Lower lobe of right lung (tissue), 2 donors: ENCODE measurements around the gene ZP1. TPM values are rescaled to one million over a fixed set of nuclear protein-coding genes. Genes with fewer than 3 reads are reported as not detected.
A peak's percentile ranks its signal among the peaks of the same experiment; 100 is the strongest.

Experiments used
- ATAC-seq, 2 donors: fragments of 200-7000 bp; cut with Tn5 transposase; one replicate each; pipeline ENCODE4 v1.9.1; 2020 to 2022; ENCODE audit warnings: mild to moderate bottlenecking in 2 of 2, moderate library complexity in 2 of 2
- DNase-seq: peaks from one replicate; pipeline ENCODE4 v3.0.0-alpha.2; 2020
- H3K27ac ChIP-seq: fragments of 200-600 bp; one replicate; pipeline ENCODE4 v1.8.0; 2022
- H3K27me3 ChIP-seq: fragments of 200-600 bp; one replicate; pipeline ENCODE4 v1.8.0; 2022; ENCODE audit warnings: low read depth
- H3K36me3 ChIP-seq: fragments of 200-600 bp; one replicate; pipeline ENCODE4 v1.8.0; 2022; ENCODE audit warnings: mild to moderate bottlenecking
- H3K4me1 ChIP-seq: fragments of 200-600 bp; one replicate; pipeline ENCODE4 v1.8.0; 2022
- H3K4me3 ChIP-seq: fragments of 200-600 bp; one replicate; pipeline ENCODE4 v1.8.0; 2022; ENCODE audit warnings: mild to moderate bottlenecking
- H3K9me3 ChIP-seq: fragments of 200-600 bp; one replicate; pipeline ENCODE4 v1.8.0; 2022
- intact Hi-C: fragments of 100-400 bp; cut with DNase I; formaldehyde crosslinking; loops from one replicate; pipeline ENCODE4 v1.11.0; 2022
- total RNA-seq: library from RNA; stranded (reverse); fragmentation: NEBNext Ultra II Directional; extraction: Animal tissue kit (Norgen Biotek cat#: 25700); gene quantifications from one replicate; pipeline ENCODE4 v1.2.1, GENCODE V29; 2021
- TF ChIP-seq, protein P1 (sequence below): fragments of 200-600 bp; IDR thresholded peaks from one replicate; pipeline ENCODE4 v1.8.0; 2022; ENCODE audit warnings: antibody characterized with exemption, mild to moderate bottlenecking
- donor health status: DM: no; HTN: yes; CAD: no; lungs with severe emphysema.

The ZP1 gene
- total RNA-seq, 1 donor from 2014 or later, result not detected

DNA sequence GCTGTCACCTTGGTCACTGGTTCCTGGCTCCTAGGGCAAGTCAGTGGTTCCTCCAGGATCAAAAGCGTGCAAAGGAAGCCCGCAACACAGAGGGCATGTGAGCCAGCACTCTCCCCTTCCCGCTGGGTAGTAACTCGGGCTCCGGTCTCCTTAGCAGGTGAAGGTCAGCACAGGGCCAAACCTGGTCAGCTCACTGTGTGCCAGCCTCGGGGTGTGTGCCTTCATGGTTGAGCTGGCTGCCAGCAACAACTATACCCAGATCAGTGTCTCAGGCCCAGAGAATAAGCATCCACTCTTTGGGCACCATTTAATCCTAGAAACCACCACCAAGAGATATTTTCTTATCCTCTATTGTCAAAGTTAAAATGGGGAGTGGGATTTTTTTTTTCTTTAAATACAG is 41.6 kb upstream of the ZP1 start:
- intact Hi-C loops, result no loop called here

DNA sequence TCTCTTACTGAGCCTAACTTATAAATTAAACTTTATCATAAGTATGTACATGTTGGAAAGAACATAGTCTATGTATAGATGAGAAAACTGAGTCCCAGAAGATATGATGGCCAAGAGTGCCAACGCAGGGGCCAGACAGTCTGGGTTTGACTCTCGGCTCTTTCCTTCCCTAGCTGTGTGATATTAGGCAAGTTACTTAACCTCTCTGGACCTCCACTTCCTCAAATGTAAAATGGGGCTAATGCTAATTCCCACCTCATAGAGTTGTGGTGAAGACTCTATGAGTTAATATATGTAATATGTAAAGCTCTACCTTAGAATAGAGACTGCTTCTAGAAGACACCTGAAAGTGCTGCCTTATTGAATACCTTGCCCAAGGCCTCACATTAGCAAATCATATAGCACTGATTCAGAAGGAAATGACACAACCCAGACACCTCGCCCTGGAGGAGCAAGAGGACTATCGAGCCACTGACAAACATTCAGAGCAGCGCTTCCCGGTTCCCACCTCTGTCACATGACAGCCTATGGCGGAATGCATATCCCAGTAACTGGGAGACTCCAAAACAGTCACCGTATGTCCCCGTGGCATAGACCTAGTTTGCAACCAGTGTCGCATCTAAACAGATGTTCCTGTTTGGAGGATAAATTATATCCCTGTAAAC is 36.7 kb upstream of the ZP1 start:
- Histone ChIP-seq H3K27me3 (peaks cover 29% of the 10 kb centered on the region), H3K4me3 (no peak overlapping the region), H3K9me3 (no peaks in the 10 kb centered on the region), H3K27ac (no peak overlapping the region), H3K36me3 (no peaks in the 10 kb centered on the region), H3K4me1 (no peaks in the 10 kb centered on the region)
- intact Hi-C loops, result loop anchor here (5.0 kb wide), 1 partner anchor 67 kb away; no protein-coding TSS in a partner anchor
- TF ChIP-seq, protein P1, sequence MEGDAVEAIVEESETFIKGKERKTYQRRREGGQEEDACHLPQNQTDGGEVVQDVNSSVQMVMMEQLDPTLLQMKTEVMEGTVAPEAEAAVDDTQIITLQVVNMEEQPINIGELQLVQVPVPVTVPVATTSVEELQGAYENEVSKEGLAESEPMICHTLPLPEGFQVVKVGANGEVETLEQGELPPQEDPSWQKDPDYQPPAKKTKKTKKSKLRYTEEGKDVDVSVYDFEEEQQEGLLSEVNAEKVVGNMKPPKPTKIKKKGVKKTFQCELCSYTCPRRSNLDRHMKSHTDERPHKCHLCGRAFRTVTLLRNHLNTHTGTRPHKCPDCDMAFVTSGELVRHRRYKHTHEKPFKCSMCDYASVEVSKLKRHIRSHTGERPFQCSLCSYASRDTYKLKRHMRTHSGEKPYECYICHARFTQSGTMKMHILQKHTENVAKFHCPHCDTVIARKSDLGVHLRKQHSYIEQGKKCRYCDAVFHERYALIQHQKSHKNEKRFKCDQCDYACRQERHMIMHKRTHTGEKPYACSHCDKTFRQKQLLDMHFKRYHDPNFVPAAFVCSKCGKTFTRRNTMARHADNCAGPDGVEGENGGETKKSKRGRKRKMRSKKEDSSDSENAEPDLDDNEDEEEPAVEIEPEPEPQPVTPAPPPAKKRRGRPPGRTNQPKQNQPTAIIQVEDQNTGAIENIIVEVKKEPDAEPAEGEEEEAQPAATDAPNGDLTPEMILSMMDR, result no peak
- ATAC-seq (peak in 1 of 2 donors; percentile 4), DNase-seq (no peak)

More for the DNA sequence above, 41.6 kb upstream of the ZP1 start:
- no peak for ATAC-seq
- Histone ChIP-seq H3K36me3 (no peaks in the 10 kb centered on the region), H3K27ac (no peak overlapping the region), H3K4me1 (no peaks in the 10 kb centered on the region), H3K27me3 (peaks cover 19% of the 10 kb centered on the region), H3K4me3 (no peak overlapping the region), H3K9me3 (no peaks in the 10 kb centered on the region)
- TF ChIP-seq, protein P1, result no peak
- DNase-seq, result no peak

DNA sequence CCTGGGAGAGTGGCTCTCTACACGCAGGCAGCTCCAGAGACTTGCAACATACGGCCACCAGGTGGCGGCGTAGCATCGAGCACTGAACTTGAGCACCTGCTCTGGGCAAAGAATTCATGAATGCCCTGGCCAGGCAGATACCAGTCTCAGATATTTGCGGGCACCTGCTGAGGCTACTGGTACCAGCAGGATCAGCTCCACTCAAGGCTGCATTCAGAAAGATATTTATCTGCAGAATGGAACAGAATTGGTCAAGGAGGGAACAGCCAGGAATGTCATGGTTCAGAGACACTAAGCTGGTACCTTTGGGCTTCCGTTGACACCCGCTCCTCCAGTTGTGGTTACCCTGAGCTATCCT is 36.2 kb upstream of the ZP1 start:
- H3K9me3 ChIP-seq, result no peaks in the 10 kb centered on the region
- H3K36me3 ChIP-seq, result no peaks in the 10 kb centered on the region
- intact Hi-C loops, result loop anchor here (5.0 kb wide), 1 partner anchor 66 kb away; no protein-coding TSS in a partner anchor
- no peak overlapping the region for H3K4me3 ChIP-seq
- peaks cover 27% of the 10 kb centered on the region for H3K27me3 ChIP-seq
- no peak overlapping the region for H3K27ac ChIP-seq
- peak; percentile 90 to 93 for ATAC-seq
- TF ChIP-seq, protein P1, result peak; percentile 97
- peak; percentile 88 for DNase-seq
- H3K4me1 ChIP-seq, result no peaks in the 10 kb centered on the region

DNA sequence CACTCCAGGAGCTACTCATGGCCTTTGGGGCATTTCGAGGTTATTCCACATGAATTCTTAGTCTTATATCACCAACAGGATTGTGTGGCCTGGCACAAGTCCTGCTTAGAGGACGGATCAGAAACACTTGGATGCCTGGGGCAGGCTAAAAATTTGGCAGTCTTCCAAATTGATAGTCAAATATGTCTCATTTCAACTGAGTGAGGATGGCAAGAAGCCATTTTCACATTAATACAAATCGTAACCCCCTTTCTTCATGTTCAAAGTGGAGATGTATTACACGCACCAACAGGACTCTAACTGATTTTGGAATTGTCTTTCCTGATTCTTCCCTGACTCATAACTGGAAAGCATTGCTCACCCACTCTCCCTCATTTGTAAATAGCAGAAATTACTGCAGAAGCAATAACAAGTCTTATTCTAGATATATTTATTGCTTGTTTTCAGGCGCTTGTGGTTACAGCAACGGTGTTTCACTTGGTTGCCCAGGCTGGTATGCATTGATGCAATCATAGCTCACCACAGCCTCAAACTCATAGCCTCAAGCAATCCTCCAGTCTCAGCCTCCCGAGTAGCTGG is 35.8 kb upstream of the ZP1 start:
- intact Hi-C loops, result loop anchor here (5.0 kb wide), 1 partner anchor 66 kb away; no protein-coding TSS in a partner anchor
- Histone ChIP-seq H3K36me3 (no peaks in the 10 kb centered on the region), H3K9me3 (no peaks in the 10 kb centered on the region), H3K4me3 (no peak overlapping the region), H3K27ac (no peak overlapping the region), H3K27me3 (peaks cover 27% of the 10 kb centered on the region), H3K4me1 (no peaks in the 10 kb centered on the region)
- TF ChIP-seq, protein P1, result no peak
- DNase-seq, result no peak
- no peak for ATAC-seq

DNA sequence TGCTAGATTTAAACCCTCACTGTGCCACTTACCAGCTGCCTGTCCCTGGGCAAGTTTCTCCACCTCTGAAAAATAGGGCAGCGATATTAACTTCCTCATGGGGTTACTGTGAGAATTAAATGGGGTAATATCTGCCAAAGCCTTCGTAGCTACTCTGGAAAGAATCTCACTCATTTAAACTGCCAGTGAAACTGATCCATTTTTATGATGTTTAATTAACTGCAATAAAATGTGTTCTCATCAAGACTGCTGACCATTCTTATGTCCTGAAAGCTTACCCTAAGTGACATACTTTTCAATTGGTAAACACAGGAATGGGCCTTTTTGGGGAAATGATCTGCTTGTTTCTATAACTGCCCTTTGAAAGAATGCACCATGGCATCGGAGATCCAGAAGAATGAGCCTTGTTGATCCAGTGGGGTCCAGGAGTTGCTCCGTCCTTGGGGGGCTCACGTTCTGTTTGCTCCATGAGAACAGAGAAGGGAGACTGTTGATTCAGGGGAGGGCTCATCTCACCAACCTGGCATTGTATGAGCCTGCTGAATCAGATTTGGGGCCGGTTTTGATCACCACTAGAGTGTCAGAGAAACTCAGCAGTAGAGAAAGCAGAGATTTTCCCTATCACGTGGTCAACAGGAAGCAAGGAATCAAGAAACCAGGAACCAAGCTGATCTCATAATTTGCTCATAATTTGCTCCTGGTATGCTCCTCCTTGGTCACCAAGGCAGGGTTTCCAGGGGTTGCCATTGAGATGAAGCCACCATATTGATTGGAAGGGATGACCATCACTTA is 32.4 kb upstream of the ZP1 start:
- no peak overlapping the region for H3K4me3 ChIP-seq
- no peaks in the 10 kb centered on the region for H3K9me3 ChIP-seq
- ATAC-seq (peak in 1 of 2 donors; percentile 35), DNase-seq (no peak)
- H3K4me1 ChIP-seq, result no peaks in the 10 kb centered on the region
- peaks cover 13% of the 10 kb centered on the region for H3K27me3 ChIP-seq
- H3K27ac ChIP-seq, result peak overlapping the region; percentile 0
- intact Hi-C loops, result loop anchor here (5.0 kb wide), 1 partner anchor 62 kb away; no protein-coding TSS in a partner anchor
- H3K36me3 ChIP-seq, result no peaks in the 10 kb centered on the region
- TF ChIP-seq, protein P1, result no peak
